ENCODE data around the gene RPP14.
"Not testable (repeated sequence)": the region's sequence is repeated elsewhere in the genome, so short reads cannot be mapped to it uniquely, and the experiment has no call there.

The RPP14 gene

GRCh38 chr3:58305882-58306711, at the start of gene RPP14, which contains the start of gene HTD2:
Gene RPP14 (plus strand): TSS chr3:58306245. CDS start chr3:58310330, 4,085 bp downstream.
Gene HTD2 (plus strand): TSS chr3:58306520. CDS start chr3:58317614, 11,094 bp downstream.
- DNase-seq, result peak; percentile 91 to 92

- DNase-seq, result no peak
These were observed 49.5 kb upstream of the RPP14 start for GRCh38 chr3:58256511-58256910.

GRCh38 chr3:58258392-58259055, 47.5 kb upstream of the RPP14 start:
- DNase-seq, result no peak

GRCh38 chr3:58260261-58260731, 45.7 kb upstream of the RPP14 start:
- DNase-seq, result no peak

GRCh38 chr3:58260733-58261132, 45.3 kb upstream of the RPP14 start:
- no peak for DNase-seq

- no peak for DNase-seq
These were observed 43.9 kb upstream of the RPP14 start for GRCh38 chr3:58261954-58262666.

- DNase-seq, result no peak
These were observed 39.5 kb upstream of the RPP14 start for GRCh38 chr3:58266577-58266976.

- DNase-seq, result not testable (repeated sequence)
These were observed 38.5 kb upstream of the RPP14 start for GRCh38 chr3:58267543-58267942.

- DNase-seq, result no peak
These were observed 36.7 kb upstream of the RPP14 start for GRCh38 chr3:58269356-58269755.

- DNase-seq, result no peak
These were observed 35.6 kb upstream of the RPP14 start for GRCh38 chr3:58270485-58270884.

GRCh38 chr3:58271901-58272501, 34.0 kb upstream of the RPP14 start:
- no peak for DNase-seq

- no peak for DNase-seq
These were observed 33.2 kb upstream of the RPP14 start for GRCh38 chr3:58272891-58273290.

GRCh38 chr3:58273362-58273761, 32.7 kb upstream of the RPP14 start:
- DNase-seq, result not testable (repeated sequence)

- no peak for DNase-seq
These were observed 31.9 kb upstream of the RPP14 start for GRCh38 chr3:58274027-58274614.

GRCh38 chr3:58281069-58281468, 25.0 kb upstream of the RPP14 start:
- no peak for DNase-seq

- no peak for DNase-seq
These were observed 20.7 kb upstream of the RPP14 start for GRCh38 chr3:58285334-58285733.

- DNase-seq, result no peak
These were observed 18.7 kb upstream of the RPP14 start for GRCh38 chr3:58287354-58287753.

- no peak for DNase-seq
These were observed 17.9 kb upstream of the RPP14 start for GRCh38 chr3:58288011-58288728.

- not testable (repeated sequence) for DNase-seq
These were observed 17.0 kb upstream of the RPP14 start for GRCh38 chr3:58288964-58289613.

GRCh38 chr3:58290446-58290845, 15.6 kb upstream of the RPP14 start:
- not testable (repeated sequence) for DNase-seq

- no peak for DNase-seq
These were observed 14.2 kb upstream of the RPP14 start for GRCh38 chr3:58291671-58292338.

All from NCI-H2081 (cell line).